Measurements from ENCODE around the gene RNASEH1.
"Not testable (repeated sequence)": the region's sequence is repeated elsewhere in the genome, so short reads cannot be mapped to it uniquely, and the experiment has no call there.

RNASEH1 gene

DNA sequence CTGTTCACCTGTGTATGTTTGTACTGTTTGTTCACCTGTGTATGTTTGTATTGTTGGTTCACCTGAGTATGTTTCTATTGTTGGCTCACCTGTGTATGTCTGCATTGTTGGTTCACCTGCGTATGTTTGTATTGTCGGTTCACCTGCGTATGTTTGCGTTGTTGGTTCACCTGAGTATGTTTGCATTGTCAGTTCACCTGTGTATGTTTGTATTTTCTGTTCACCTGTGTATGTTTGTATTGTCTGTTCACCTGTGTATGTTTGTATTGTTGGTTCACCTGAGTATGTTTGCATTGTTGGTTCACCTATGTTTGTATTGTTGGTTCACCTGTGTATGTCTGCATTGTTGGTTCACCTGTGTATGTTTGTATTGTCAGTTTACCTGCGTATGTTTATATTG lies 53.4 kb downstream of the RNASEH1 start:
- TF ChIP-seq CTCF (IDR thresholded peaks at IDR 0.05; ENCODE audit: insufficient read depth, low read length, missing control alignments), result no peak
- DNase-seq (ENCODE audit: low read depth, low spot score), result no peak
- no peak overlapping the region for H3K4me3 ChIP-seq (ENCODE audit: low read depth, low read length)
- POLR2A ChIA-PET, result no interaction called here
- CTCF ChIA-PET, result no interaction called here

DNA sequence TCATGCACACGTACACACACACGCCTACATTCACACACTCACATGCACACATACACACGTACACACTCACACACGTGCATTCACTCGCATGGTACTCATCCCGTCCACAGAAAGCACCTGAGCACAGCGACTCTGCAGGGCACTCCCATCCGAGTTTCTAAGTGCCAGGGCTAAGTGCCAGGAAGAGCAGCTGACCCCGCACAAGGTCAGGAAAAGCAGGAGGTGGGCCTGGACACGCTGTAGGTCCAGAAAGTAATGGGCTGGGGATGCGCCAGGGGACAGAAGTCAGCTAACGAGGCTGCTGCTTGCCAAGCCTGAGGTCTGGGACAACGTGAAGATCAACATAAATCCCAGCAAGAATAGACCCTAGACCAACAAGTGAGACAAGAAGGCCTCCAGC lies 54.6 kb downstream of the RNASEH1 start:
- no peak overlapping the region for H3K4me3 ChIP-seq (ENCODE audit: low read depth, low read length)
- ChIA-PET POLR2A (no interaction called here), CTCF (no interaction called here)
- TF ChIP-seq CTCF (IDR thresholded peaks at IDR 0.05; ENCODE audit: insufficient read depth, low read length, missing control alignments), result no peak
- DNase-seq (ENCODE audit: low read depth, low spot score), result no peak

- ChIA-PET POLR2A (no interaction called here), CTCF (no interaction called here)
- TF ChIP-seq CTCF (IDR thresholded peaks at IDR 0.05; ENCODE audit: insufficient read depth, low read length, missing control alignments), result no peak
Measured at GRCh38 chr2:3503046-3503445, 55.1 kb downstream of the RNASEH1 start.

GRCh38 chr2:3500326-3500899 lies 57.7 kb downstream of the RNASEH1 start:
- no peak overlapping the region for H3K4me3 ChIP-seq (ENCODE audit: low read depth, low read length)
- ChIA-PET POLR2A (no interaction called here), CTCF (no interaction called here)
- no peak for DNase-seq (ENCODE audit: low read depth, low spot score)
- no peak for TF ChIP-seq CTCF (IDR thresholded peaks at IDR 0.05; ENCODE audit: insufficient read depth, low read length, missing control alignments)

More at GRCh38 chr2:3503046-3503445, 55.1 kb downstream of the RNASEH1 start:
- H3K4me3 ChIP-seq (ENCODE audit: low read depth, low read length), result no peak overlapping the region
- no peak for DNase-seq (ENCODE audit: low read depth, low spot score)

DNA sequence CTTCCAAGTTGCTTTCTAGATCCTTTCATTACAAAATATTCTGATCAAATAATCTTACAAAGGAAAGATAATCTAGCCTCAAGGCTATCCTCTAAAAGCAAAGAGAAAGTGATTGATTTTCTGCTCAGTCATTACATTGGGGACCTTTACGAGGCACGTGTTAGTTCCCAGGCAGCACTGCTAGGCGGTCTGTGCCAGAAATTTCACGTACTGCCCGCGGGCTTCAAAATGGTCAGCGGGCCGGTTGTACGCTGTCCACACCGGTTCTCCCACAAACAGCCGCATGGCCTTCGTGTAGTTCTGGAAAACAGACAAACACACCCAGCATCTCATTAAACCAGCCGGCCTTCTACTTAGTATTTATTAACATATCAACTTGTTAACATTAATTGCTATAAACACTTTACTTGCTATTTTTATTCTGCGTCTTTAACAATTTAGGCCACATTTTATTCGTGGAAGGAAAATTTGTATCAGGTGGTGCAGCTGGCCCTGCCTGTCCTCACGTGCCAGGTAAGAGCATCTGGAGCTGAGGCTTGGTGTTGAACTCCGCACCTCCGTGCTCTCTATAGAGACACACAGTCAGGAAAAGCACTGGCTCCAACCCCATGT lies 59.2 kb downstream of the RNASEH1 start:
- TF ChIP-seq CTCF (IDR thresholded peaks at IDR 0.05; ENCODE audit: insufficient read depth, low read length, missing control alignments), result no peak
- DNase-seq (ENCODE audit: low read depth, low spot score), result no peak
- H3K4me3 ChIP-seq (ENCODE audit: low read depth, low read length), result no peak overlapping the region
- POLR2A ChIA-PET, result no interaction called here
- CTCF ChIA-PET, result no interaction called here

- H3K4me3 ChIP-seq (ENCODE audit: low read depth, low read length); DNase-seq (ENCODE audit: low read depth, low spot score); POLR2A ChIA-PET; CTCF ChIA-PET: not testable (repeated sequence)
Measured at GRCh38 chr2:3496708-3497080, 61.4 kb downstream of the RNASEH1 start.
